NCI-H2107 treated with DMSO at 0.1 percent for 48 hours (cell line): ENCODE results near the gene IMMT.

ENCODE experiments used
- DNase-seq: peaks from one replicate; lab custom pipeline; 2025; ENCODE audit not compliant: unreplicated experiment; lab: John Stamatoyannopoulos, UW

Gene IMMT

DNA sequence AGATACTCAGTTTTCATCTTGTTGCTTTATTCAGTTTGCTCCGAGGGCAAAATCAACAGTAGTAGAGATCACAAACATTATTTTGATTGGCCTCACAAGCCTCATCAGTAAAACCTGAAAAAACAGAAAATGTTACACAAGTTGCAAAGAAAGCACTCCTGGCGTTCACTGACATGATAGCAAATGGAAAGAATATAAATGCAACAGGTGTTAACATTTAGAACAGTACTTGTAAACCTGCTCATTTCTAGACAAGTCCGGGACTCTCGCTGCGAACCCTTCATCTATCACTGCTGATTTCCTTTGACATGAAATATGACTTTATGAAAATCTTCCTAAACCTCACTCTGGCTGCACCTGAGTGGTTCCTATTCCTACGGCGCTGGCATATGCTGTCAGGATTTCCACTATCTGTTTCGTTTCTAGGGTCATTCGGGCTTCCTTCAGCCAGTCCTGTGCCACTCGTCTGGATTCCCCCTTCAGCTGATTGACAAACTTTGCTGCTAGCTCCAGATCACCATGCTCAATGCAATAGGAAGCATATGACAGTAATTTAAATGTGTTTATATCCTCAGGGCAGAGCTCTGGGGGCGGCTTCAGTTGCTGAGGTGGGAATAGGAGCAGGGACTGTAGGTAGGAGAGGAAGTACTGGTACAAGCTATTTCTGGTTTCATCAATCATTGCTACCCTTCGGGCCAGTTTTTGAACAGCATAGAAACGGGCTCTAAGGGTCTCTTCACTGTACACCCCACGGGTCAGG lies 51.2 kb downstream of the IMMT start:
- no peak for DNase-seq

DNA sequence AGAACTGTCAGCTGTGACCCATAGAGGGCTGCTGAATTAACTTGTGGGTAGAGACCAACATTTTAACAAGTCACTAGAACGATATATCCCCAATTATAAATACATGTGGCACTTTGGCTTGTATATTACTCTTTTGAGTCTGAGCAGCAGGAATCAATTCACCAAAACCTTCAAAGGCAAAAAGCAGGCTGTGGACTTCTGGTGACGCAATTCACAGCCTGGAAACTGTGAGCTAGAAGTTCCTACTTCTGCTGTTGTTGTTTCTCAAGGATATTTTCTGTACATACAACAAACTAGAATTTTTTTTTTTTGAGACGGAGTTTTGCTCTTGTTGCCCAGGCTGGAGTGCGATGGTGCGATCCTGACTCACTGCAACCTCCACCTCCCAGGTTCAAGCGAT lies 52.0 kb downstream of the IMMT start:
- DNase-seq = no peak

DNA sequence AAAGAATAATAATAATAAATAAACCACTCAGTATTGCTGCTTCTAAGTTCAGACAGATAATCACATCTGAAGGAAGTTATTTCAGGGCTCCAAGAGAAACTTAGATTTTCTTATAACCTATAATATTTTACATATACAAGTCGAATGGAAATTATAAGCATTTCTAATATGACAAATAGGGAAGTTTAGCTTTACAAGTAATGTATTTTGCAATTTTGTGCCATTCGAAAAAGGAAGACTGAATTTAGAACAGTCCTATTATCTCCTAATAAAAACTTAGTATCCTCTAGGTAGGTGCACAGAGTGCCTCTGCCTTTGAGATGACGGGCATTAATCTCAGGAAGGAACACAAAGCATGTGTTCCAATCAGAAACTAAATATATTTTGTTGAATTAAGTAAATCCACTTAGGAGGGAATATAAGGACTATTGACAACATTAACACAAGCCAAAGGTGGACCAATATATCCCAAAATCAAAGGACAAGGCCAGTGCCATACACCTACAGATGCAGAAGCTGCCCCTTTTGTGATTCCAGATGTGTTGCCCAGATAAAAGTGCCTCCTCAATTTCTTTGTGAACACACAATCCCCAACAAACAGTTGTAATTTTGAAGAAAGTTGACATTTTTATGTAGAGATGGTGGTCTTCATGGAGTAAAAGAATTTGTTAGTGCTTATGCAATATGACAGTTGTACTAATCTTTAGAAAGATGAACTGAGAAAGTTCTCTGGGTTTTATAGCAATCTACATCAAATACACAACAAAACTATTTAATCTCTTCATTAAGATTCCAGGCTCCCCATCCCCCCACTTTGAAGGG lies 52.6 kb downstream of the IMMT start:
- DNase-seq = no peak

DNA sequence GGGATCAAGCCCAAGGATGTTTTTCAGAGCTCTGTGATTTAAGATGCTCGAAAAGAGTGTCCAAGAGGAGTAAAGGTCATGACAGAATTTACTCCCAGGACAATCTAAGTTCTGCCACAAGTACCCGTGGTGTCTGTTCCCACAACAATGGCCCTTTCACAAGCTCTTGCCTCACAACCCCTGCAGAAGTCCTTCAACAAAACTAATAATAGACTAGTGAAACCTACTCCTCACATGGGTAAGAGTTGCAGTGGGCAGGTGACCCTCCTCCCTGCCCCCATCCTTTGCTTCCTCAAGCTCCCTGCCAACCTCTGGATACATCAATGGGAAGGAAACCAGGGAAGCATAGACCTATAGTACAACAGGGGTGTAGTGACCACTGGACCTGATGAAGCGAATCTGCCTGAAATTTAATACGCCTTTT lies 54.3 kb downstream of the IMMT start:
- no peak for DNase-seq

DNA sequence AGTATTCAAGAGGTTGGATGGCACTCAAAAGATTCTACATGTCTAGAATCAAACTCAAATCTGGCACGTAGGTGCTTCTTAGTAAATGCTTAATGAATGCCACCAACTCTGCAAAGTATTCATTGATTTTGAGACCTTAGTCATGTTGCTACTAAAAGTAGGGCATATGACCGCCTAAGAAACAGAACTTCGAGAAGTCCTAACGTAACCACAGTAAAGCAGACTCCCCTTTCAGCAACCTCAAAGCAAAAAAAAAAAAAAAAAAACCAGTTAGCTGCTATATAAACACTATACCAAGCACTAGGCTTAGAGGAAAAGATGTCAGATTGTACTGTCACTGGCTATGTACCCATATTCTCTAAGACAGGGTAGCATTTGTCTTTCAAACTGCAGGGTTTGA lies 55.3 kb downstream of the IMMT start:
- DNase-seq = no peak

DNA sequence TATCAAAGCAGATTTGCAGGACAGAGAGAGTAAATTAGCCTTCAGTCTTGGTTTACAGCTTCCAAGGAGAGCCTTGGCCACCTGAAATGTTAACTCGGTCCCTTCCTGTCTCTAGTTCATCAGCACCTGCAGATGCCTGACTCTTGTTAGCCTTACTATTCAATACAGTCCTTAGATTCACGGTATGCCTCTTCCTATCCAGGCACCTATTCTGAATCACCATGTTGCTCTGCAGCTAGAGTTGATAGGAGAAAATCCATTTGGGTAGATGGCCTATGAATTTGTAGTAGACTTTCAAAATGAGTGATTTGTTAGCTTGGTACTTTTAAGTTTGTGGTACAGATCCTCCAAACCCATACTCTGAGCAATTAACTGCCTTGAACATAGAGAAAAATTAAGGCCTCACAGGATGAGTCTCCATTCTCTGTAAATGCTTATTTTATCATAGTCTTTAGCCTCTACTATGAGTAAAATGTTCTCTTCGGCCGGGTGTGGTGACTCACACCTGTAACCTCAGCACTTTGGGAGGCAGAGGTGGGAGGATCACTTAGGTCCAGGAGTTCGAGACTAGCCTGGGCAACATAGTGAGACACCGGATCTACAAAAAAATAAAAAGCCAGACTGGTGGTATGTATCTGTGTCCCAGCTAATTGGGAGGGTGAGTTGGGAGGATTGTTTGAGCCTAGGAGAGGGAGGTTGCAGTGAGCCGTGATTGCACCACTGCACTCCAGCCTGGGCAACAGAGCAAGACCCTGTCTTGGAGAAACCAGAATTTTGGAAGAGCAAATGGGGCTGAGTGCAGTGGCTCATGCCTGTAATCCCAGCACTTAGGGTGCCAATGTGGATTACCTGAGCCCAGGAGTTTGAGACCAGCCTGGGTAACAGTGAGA lies 56.3 kb downstream of the IMMT start:
- no peak for DNase-seq

DNA sequence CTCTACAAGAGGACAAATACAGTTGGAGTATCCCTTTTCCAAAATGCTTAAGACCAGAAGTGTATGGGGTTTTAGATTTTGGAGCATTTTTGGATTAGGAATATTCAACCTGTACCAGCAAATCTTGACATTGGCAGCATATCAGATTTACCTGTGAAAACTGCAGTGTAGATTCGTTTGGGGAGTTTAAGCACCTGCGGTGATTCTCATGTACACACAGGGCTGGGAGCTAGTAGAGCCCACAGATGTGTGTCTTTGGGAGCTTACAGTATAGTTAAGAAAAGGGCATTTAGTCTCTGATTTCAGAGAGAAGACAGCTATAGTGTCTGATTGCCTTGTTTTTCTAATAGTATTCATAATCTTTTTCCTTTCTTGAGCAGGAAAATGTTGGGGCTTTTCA lies 59.1 kb downstream of the IMMT start:
- DNase-seq = no peak

DNA sequence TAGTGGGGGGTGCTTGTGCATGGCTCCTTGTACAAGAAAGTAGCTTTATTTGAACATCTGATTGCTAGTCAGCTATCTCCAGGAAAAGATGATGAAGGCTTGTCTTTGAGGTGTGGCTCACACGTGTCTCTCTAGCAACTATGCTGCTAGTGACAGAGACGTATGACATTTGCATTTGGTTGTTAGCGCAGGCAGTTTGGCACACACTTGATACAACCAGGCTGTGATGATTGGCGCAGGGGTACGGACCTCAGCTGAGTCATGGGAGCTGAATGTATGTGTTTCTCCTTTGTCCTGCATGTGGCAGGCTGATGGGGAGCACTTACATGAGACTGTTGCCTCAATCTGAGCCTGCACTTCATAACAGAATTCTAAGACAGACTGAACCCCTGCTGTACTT lies 59.6 kb downstream of the IMMT start:
- no peak for DNase-seq

DNA sequence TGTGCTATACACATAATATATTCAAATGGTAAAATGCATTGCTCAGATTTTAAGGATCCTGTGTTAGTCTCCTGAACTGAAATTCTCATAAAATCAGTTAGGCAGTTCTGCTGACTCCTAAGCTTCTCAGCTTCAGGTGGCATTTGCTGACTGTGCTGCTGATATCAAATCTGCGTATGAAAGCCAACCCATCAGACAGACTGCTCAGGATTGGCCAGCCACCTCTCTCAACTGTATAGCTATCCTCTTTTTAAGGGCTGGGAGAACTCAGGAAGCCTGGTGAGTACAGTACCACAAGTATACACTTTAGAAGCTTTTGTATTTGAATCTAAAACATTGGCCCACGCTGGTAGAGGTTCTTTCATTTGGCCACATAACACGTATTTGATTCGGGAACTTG lies 60.6 kb downstream of the IMMT start:
- no peak for DNase-seq

DNA sequence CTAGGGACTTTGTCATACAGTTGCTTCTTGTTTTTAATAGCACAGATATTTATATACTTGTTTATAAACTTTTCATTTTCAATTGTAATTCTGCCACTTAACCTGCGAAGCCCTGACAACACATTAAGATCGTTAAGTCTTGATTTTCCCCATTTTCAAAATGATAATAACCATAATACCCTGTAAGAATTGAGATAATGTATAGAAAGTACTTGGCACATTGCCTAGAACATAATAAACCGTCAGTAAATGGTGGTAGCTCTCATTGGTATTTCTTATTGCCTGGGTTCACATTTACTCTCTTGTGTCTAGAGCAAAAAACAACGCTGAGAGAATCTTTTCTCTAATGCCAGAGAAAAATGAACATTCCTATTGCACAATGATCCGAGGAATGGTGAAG lies 70.6 kb downstream of the IMMT start:
- DNase-seq = no peak

DNA sequence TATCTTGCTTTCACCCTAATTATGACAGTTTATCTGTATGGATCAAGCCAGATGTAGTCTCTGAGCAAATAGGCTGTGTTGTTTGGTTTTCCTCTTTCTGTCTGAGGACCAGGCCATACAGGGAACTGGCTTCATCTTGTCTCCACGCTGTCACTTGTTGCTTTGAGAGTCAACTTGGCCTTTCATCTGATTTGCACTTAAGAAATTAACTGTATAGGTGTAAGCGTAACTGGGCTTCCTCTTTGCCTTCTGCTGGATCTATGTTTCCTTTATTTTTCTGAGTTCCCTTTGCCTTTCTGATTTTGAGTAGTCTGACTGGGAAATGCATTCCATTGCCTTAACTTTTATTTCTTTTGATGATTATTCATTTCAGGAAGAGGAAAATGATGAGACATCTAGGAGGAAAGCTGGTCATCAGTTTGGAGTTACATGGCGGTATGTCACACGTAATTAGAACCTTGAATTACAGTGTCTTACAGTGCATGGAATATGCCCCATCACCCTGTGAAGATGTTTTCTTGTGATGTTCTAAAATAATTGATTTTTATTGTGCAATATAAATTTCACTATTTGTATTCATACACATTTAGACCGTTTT lies 71.8 kb downstream of the IMMT start:
- DNase-seq = no peak

DNA sequence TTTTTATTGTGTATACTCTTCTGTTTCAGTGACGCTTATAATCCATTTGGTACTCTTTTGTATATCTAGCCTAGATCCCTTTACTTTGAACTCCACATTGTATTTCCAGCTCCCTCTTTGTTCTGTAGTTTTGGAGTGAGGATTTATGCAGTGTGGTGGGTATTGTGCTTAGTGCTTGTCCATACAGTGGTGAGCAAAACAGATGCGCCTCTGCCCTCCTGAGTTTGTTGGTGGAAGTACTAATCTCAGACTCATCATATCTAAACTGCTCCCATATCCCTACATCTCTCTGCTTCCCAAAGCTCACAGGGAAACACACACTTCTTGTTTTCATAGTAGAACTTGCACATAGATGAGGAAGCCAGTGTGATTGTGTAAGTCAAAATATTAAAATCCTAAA lies 77.1 kb downstream of the IMMT start:
- no peak for DNase-seq

DNA sequence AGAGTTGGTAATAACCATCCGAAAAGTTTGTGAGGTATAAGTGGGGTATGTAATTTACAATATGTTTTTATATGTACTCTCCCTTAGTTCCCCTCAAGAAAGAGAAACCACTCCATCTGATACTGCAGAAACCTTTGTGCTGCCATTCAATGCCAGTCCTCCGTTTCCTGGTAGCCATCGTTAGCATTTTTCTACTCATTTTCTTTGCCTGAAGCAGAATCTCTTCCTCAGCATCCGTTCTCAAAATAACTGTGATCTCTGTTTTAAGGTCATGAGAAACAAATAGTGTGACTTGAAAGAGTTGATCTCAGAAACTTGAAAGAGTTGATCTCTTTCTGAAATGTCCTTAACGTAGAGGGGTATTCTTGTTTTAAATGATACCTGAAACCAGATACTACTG lies 88.2 kb downstream of the IMMT start:
- DNase-seq = no peak

DNA sequence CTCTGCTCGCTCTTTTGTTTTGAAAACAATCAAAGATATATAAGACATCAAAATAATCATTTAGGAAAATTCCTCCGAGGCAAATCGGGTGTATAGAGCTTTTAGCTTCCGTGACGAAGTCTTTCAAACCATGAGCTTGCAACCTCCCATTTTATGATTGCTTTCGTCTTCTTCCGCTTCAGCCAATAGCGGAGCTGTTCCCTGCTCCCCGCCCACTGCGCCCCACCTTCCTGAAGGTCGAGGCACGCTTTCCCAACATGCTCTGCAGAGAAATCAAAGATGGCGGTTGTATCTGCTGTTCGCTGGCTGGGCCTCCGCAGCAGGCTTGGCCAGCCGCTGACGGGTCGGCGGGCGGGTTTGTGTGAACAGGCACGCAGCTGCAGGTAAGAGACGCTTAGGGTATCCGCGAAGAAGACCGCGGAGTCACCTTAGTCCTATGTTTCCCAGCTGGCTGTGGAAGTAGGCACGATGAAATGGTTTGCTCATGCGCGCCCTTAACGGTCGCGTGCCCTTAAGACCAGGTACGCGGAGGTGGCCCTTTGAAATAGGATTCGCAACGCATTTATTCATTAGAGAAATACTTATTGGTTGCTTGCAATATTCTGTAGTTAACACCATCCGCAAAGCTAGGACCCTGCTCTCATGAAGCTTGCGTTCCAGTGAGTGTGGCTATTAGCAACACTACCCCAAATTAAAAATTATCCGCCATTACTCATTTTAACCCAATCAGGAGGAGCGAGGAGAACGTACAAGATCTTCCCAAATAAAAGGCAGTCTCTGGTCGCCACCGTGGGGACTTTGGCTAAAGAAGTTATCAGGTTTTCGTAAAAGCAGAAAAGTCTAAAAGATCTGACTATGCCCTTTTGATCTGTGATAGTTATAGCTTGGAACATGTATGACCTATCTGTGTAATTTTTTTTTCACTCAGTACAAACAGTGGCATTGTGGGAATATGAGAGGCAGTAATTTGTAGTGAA lies 89.0 kb downstream of the IMMT start, which contains the start of gene PTCD3:
Gene PTCD3, plus strand, starts transcription at position 267 of the 977 bp plus-strand sequence. Its CDS starts 13 bp downstream, at position 280.
- peak; percentile 96 for DNase-seq

DNA sequence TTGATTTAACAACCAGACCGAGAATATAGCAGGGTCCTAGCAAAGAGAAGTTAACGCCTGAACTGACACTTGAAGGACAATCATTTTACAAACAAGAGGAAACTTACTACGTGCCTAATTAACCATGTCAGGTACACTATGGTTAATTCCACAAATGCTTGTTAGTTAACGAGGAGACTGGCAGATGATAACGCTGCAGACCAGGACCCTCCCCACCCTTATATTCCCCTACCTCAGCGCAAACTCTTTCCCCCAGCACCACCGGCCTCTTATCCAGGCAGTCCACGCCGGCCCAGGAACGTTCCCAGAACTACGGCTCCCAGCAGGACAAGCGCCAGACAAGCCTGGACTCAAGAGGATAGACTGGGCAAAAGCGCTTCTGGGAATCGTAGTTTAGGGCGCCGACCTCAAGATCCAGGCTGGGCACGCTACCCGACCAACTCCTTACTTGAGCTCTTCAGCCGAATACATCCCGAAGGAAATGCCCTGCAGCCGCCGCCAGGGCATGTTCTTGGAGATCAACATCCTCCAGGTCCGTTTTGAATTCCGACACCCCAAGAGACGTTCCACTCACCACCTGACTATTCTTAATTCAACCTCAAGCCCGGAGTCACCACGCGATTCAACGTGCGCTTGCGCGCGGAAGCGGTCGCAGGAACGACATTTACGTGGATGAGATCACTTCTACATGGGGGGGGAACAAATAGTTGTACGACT lies 89.9 kb downstream of the IMMT start, which contains the start of gene POLR1A:
Gene POLR1A, minus strand, starts transcription at position 635 of the 717 bp plus-strand sequence. Its CDS starts 110 bp downstream, at position 525.
- peak; percentile 96 for DNase-seq

DNA sequence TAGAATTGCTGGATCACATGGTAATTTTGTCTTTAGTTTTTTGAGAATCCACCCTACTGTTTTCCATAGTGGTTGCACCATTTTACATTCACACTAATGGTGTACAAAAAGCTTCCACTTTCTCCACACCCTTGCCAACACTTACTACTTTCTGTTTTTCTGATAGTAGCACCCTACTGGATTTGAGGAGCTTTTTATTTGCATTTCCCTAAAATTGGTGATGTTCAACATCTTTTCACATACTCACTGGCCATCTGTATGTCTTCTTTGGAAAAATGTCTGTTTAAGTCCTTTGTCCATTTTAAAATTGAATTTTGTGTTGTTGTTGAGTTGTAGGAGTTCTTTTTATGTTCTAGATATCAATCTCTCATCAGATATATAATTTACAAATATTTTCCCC lies 93.1 kb downstream of the IMMT start:
- no peak for DNase-seq

DNA sequence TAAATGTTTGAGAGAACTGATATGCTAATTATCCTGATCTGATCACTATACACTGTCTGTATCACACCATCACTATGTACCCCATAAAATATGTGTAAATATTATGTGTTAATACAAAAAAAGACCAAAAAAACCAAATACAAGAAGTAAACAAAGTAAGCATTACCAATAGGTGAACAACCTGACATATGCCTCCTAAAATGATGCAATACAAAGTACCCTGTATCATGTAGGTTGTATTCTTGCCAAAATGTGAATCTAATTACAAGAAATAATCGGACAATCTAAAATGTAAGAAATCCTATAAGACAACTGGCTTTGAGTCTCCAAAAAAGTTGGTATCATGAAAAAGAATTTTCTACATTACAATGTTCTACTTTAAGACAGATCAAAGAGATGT lies 97.3 kb downstream of the IMMT start:
- no peak for DNase-seq

DNA sequence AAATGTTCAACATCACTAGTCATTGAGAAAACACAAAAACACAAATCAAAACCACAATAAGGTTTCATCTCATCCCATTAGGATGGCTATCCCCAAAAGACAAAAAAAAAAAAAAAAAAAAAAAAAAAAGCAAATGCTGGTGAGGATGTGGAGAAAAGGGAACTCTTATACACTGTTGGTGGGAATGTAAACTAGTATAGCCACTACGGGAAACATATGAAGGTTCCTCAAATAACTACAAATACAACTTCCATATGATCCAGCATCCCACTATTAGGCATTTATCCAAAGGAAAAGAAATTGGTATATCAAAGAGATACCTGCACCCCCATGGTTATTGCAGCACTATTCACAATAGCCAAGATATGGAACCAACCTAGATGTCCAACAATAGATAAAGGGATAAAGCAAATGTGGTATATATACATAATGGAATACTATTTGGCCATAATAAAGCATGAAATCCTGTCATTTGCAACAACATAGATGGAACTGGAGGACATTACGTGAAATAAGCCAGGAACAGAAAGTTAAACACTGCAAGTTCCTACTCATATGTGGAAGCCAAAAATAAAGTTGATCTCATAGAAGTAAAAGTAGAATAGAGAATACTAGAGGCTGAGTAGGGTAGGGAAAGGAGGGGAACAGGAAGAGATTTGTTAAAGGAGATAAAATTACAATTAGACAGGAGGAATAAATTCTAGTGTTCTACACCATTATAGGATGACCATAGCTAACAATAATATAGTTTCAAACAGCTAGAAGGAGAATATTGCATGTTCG lies 98.0 kb downstream of the IMMT start:
- no peak for DNase-seq
